Ishikawa (cell line): Measurements from ENCODE around the gene CXADR.
A peak's percentile ranks its signal among the peaks of the same experiment; 100 is the strongest.

Experiments
- CEBPB ChIP-seq: IDR thresholded peaks from 2 replicates; pipeline ENCODE4 v1.6.1; 2012
- CREB1 ChIP-seq: IDR thresholded peaks from 2 replicates; pipeline ENCODE4 v1.6.1; 2012; ENCODE audit warnings: low read depth
- EGR1 ChIP-seq: IDR thresholded peaks from 2 replicates; pipeline ENCODE4 v1.6.1; 2012
- EP300 ChIP-seq: IDR thresholded peaks from 2 replicates; pipeline ENCODE4 v1.6.1; 2012; ENCODE audit warnings: borderline replicate concordance
- FOXM1 ChIP-seq: IDR thresholded peaks from 2 replicates; pipeline ENCODE4 v1.6.1; 2012; ENCODE audit warnings: low read depth, borderline replicate concordance
- MAX ChIP-seq: IDR thresholded peaks from 2 replicates; pipeline ENCODE4 v1.6.1; 2012
- NFIC ChIP-seq: IDR thresholded peaks from 2 replicates; pipeline ENCODE4 v1.6.1; 2012
- RAD21 ChIP-seq: IDR thresholded peaks from 2 replicates; pipeline ENCODE4 v1.6.1; 2012; ENCODE audit warnings: low read depth
- REST ChIP-seq: IDR thresholded peaks from 2 replicates; pipeline ENCODE4 v1.6.1; 2012; ENCODE audit warnings: low read depth, mild to moderate bottlenecking
- TAF1 ChIP-seq: IDR thresholded peaks from 2 replicates; pipeline ENCODE4 v1.6.1; 2012; ENCODE audit warnings: low read depth, mild to moderate bottlenecking
- TCF12 ChIP-seq: IDR thresholded peaks from 2 replicates; pipeline ENCODE4 v1.6.1; 2012; ENCODE audit warnings: low read depth
- TEAD4 ChIP-seq: IDR thresholded peaks from 2 replicates; pipeline ENCODE4 v1.6.1; 2012
- USF1 ChIP-seq: IDR thresholded peaks from 2 replicates; pipeline ENCODE4 v1.6.1; 2012
- YY1 ChIP-seq: IDR thresholded peaks from 2 replicates; pipeline ENCODE4 v1.6.1; 2012; ENCODE audit warnings: low read depth
- ZBTB7A ChIP-seq: IDR thresholded peaks from 2 replicates; pipeline ENCODE4 v1.6.1; 2012; ENCODE audit warnings: low read depth

Gene CXADR

GRCh38 chr21:17612023-17612564 lies 99.3 kb downstream of the CXADR start:
- TF ChIP-seq TAF1 (0 out of 2 replicates have a peak, but pooled peaks have one; percentile 15), RAD21 (no peak)

GRCh38 chr21:17612565-17613241 lies 99.9 kb downstream of the CXADR start, which contains the start of gene BTG3:
Gene BTG3, minus strand, starts transcription at chr21:17612901. Its CDS starts 3,757 bp downstream, at chr21:17609144.
- TF ChIP-seq CEBPB = no peak
- TF ChIP-seq NFIC = no peak
- TF ChIP-seq CREB1 = no peak
- no peak for TF ChIP-seq FOXM1
- TF ChIP-seq REST = no peak
- peak; percentile 48; the same call in 1 of the 2 replicates for TF ChIP-seq TCF12
- peak; percentile 60 for TF ChIP-seq ZBTB7A
- no peak for TF ChIP-seq EP300
- no peak for TF ChIP-seq TEAD4
- no peak for TF ChIP-seq USF1
- TF ChIP-seq EGR1 = no peak
- TF ChIP-seq TAF1 = peak; percentile 48; the same call in 1 of the 2 replicates
- TF ChIP-seq RAD21 = no peak
- peak; percentile 59; the same call in 1 of the 2 replicates for TF ChIP-seq YY1
- peak; percentile 88 for TF ChIP-seq MAX

GRCh38 chr21:17613242-17613676 lies 100.4 kb downstream of the CXADR start:
- no peak for TF ChIP-seq EGR1
- no peak for TF ChIP-seq CEBPB
- TF ChIP-seq TCF12 = no peak
- no peak for TF ChIP-seq RAD21
- TF ChIP-seq MAX = no peak
- TF ChIP-seq USF1 = no peak
- no peak for TF ChIP-seq TAF1
- TF ChIP-seq FOXM1 = no peak
- no peak for TF ChIP-seq YY1
- no peak for TF ChIP-seq ZBTB7A
- TF ChIP-seq EP300 = no peak
- TF ChIP-seq CREB1 = no peak

GRCh38 chr21:17616831-17617230 lies 104.0 kb downstream of the CXADR start:
- no peak for TF ChIP-seq YY1
- no peak for TF ChIP-seq REST
- TF ChIP-seq TEAD4 = no peak
- no peak for TF ChIP-seq CEBPB
- no peak for TF ChIP-seq FOXM1
- TF ChIP-seq EGR1 = no peak
- TF ChIP-seq ZBTB7A = no peak
- no peak for TF ChIP-seq TAF1

GRCh38 chr21:17622018-17622417 lies 109.2 kb downstream of the CXADR start:
- TF ChIP-seq MAX = no peak
- TF ChIP-seq EGR1 = no peak
- no peak for TF ChIP-seq NFIC
- no peak for TF ChIP-seq USF1
- no peak for TF ChIP-seq YY1
- no peak for TF ChIP-seq CEBPB
- TF ChIP-seq RAD21 = no peak
- TF ChIP-seq TEAD4 = no peak
- TF ChIP-seq TAF1 = no peak
- TF ChIP-seq ZBTB7A = no peak
- no peak for TF ChIP-seq FOXM1
- no peak for TF ChIP-seq CREB1
